COLO668 (cell line): ENCODE data around the gene COX10.
"Not testable (repeated sequence)": the region's sequence is repeated elsewhere in the genome, so short reads cannot be mapped to it uniquely, and the experiment has no call there.

Experiments
- DNase-seq: peaks from one replicate; lab custom pipeline; 2025; ENCODE audit not compliant: unreplicated experiment; lab: John Stamatoyannopoulos, UW

Gene COX10

DNA sequence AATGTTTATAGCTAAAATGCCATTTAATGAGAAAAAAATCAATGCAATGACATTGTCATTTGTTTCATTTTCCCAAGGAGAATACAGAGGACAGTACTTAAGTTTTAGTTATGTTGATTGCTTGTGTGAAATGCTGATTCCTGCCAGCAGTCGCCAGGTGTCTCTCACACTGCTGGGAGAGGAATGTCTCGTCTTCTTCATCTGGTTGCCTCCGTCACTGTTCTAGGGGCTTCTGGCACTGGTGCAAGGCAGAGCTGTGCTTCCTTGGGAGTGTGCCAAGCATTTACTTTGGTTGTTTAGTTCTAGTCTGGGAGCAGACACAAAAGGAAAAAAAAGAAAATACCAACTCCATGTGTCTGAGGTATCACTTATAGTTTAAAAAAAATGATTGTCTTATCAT lies 107.7 kb downstream of the COX10 start:
- not testable (repeated sequence) for DNase-seq

DNA sequence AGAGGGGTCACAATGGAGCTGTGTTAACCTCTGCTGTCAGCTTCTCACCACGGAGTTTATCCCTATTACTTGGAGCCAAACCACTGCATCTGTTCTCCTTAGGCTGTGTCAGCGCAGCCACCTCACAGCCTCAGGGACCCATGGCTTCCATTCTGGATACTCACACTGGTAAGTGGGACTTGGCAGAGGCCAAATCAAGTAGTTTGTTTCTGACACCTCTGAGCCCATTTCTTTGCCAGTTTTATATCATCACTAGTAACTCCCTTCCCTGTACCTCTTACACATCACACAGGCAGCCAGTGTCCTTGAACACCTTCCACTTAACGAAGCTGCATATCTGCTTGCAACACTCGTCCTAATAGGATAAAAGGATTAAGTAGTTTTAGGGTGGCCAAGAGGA lies 108.5 kb downstream of the COX10 start:
- DNase-seq: not testable (repeated sequence)

DNA sequence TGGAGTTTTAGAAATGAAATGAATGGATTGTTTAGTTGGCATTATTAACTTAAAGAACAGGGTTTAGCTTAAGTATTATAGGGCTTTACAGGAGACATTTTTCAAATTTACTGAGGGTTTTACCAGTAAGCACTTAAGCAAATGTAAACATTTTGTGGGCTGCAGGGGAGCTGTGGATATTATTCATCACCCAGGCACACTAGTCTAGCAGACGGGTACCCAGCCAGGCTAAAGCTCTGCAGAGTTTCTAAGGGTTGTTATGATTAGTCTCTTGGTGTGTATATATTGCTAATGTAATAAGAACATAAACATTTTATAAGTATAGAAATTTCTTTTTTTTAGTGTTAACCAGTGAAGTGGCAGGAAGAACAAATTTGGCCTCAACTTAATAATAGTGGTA lies 110.6 kb downstream of the COX10 start:
- not testable (repeated sequence) for DNase-seq

DNA sequence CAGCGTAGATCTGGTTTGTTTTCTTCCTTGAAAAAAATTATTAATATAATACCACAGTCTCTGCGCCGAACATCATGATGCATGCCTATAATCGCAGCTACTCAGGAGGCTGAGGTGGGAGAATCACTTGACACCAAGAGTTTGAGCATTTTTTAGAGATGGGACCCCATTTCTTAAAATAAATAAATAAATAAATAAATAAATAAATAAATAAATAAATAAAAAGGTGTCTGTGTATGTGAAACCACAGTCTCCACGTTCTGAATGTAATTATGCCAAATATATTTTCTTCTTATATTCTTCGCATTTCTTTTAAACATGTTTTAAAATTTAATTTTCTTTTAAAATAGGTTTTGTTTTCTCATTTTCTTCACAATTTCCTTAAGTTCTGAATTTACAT lies 112.8 kb downstream of the COX10 start:
- not testable (repeated sequence) for DNase-seq

GRCh38 chr17:14184536-14184935 lies 115.2 kb downstream of the COX10 start:
- DNase-seq: not testable (repeated sequence)

DNA sequence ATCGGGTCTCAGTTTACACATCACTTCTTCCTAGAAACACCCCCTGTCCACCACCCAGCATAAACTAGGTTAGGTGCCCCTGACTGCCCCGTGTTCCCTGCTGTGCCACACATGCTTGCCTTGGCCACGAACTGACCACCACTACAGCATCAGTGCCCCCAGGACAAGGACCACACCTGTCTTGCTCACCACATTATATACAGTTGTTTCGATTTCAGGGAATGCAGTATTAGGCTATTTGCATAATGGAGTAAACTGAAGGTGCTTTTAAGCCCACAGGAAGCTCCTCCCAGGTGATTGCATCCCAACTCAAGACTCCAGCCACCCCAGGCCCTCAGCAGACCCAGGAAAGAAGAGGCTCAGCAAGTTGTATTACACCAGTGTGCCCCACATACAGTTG lies 117.1 kb downstream of the COX10 start:
- DNase-seq: not testable (repeated sequence)

DNA sequence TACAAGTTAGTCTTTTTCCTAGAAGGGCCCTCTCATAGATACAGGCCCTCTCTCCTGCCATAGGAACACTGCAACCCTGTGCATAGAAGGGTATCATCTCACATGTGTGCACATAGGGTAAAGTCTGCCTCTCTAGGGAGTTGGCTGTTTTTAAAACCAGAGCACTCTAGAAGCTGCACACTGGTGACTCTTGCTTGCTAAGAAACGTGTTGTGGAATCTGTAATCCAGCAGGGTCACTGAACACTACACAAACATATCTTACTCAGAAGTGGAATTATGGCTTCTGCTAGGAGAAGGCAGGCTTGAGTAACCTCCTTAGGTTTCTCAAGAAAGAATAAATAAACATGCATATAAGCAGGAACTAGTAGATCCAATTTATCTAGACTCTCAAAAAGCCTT lies 121.5 kb downstream of the COX10 start:
- not testable (repeated sequence) for DNase-seq

GRCh38 chr17:14191469-14191868 lies 122.2 kb downstream of the COX10 start:
- not testable (repeated sequence) for DNase-seq

GRCh38 chr17:14192039-14192438 lies 122.7 kb downstream of the COX10 start:
- not testable (repeated sequence) for DNase-seq

DNA sequence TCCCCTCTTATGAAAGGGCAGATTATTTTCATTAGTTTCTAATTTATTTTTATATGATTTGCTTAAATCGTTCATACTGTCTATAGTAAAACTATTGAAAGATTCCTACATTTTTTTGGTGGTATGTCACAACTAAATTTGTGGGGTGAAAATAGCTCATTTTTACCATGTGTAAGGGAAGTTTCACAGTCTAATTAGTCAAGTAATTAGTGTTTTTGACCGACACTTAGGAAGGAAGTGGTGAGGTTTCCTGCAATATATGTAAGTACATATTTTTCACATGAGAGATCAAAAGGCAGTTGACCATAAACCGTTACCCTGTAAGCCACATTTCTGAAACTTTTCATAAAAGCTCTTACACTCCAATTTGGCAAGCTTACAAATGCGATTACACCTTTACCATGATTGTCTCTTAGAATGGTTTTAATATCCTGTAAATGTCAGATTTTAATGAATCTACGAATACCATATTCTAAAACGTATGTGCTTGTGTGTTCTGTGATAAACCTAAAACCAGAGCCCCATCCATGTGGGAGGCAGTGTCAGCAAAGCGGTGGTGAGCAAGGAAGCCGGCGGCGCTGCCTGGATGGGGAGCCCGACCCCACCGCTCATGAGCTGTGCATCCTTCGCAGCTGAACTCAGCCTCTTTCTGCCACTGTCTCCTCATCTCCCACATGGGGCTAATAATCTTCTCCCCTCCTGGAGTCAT lies 123.5 kb downstream of the COX10 start:
- DNase-seq: not testable (repeated sequence)

DNA sequence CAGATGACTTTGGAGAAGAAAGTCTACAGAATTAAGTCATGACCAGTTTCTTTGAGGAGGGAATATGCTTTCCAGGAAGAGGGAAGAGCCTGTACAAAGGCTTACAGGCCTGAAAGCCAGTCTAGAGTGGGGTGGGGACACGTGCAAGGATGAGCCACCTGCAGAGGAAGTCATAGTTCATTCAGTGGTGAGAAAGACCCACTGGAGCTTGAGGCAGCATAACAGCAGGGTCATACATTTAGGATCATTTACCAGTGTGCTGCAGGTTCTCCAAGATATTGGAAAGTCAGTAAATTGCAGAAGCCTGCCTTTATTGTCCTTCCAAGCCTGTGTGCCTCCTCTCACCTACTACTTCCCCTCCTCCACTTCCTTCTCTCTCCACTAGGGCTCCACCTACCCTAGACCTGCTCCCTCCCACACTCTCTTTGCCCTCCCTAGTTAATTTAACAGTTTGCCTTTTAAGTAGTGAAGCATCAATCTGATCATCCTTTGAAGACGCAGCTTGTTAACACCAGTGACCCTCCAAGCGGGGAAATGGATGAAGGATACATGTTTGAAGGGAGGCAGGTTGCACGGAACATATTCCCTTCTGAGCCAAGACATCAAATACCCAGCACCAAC lies 127.2 kb downstream of the COX10 start:
- DNase-seq: no peak

GRCh38 chr17:14197057-14197456 lies 127.8 kb downstream of the COX10 start:
- no peak for DNase-seq

DNA sequence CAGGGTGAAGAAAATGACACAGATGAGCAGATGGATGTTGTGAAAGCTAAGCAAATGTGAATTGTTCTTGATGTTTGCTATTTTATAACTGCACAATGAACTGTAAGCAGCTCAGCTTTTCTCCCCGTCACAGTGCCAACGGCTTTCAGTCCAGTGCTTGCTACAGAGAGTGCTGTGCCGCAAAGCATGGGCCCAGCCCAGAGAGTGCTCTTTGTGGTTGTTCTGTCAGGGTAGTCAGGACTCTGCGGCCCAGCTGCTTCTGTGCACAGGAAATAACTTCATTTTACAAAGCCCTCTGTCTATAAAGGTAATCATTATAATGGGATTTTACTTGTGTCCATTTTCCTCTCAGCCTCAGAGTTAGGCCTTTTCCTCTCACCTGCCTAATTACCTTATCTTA lies 128.3 kb downstream of the COX10 start:
- no peak for DNase-seq

DNA sequence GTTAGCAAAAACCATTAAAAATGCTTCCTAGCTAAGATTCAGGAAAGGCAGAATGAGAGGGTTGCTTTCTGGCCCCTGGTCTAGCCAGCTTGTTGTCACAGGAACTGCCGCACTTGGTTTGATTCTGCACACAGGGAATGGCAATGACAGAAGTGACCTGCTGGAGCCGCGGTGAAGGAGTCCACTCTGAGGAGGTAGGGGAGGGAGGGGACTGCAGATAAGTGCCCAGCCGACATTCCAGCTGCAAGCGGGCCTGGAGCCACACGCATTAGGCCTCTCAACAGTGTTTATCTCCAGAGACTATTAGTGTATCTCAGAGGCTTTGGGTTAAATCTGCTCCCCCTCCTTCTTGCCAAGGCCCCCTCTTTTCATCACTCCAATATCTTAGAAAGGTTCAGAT lies 128.7 kb downstream of the COX10 start:
- no peak for DNase-seq

DNA sequence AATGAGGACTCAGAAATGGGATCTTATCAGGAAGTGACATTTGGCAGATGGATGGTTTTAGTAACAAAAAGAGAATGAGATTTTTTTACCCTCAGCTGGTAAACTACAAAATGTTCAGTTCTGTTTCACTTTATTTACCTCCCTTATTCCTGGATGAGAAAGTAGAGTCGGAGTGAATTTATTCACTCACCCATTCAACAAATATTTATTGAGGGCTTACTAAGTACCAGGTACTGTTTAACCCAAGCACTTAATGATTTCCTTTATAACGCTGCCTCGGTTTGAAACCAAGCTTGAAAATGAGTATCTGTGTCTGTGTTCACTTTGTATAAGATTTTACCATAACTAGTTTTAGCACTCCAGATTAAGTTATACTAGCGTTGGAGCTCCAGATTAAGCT lies 129.3 kb downstream of the COX10 start:
- no peak for DNase-seq

- DNase-seq: no peak
Measured at GRCh38 chr17:14199601-14200000, 130.3 kb downstream of the COX10 start.

- no peak for DNase-seq
Measured at GRCh38 chr17:14200354-14200753, 131.1 kb downstream of the COX10 start.

GRCh38 chr17:14201021-14201987 lies 132.0 kb downstream of the COX10 start:
- no peak for DNase-seq

- no peak for DNase-seq
Measured at GRCh38 chr17:14201988-14202380, 132.7 kb downstream of the COX10 start.

DNA sequence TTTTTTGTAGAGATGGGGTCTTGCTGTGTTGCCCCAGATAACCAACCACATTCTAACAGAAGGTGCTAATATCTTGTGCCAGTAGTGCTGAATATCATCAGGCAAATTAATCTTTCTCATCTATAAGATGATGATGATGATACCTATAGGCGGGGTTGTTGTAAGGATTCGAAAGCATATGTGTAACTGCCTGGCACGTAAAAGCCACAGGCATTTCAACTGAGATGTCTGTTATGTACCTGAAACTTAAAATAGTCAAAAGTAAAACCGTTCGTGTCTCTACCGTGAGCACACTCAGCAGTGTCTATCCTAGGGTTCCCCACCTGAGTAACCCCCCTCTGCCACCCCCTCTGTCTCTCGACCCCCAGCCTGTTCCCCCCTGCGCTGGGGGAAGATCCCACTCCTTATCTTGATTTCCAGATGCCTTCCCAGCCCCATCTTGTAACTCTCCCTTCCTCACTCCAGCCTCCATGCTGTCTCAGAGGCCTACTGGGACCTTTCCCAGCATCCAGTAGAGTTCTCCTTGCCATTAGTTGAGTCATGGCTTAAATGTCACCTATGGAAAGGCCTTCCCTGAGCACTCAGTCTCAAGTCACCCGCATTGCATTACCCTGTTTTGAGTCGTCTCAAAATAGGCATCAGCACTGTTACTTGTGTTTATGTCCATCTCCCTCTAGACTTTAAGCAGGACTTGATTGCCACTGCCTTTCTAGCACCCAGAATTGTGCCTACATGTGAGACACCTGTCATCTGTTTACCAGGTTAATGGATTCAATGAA lies 133.3 kb downstream of the COX10 start:
- DNase-seq: no peak

DNA sequence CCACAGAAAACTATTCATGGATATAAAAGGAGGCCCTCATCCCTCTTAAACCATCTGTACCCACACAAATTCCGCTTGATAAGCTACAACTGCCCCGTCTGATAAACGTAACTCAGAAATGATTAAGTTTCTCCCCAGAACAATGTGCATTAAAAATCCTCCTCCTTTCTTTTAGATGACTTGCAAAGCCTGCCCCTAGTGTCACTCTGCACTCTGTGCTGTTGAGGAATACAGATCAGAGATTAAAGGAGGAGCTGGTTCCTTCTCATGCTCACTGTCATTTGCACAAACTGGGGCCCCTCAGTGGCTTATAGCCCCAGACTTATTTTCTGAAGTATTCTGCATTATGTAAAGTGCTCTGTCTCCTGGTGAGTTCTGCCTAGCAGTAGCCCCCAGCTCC lies 134.1 kb downstream of the COX10 start:
- DNase-seq: no peak
